Progenitor cell of endocrine pancreas (in vitro differentiated cells): ENCODE data around the gene SLC35G3. TPM values are rescaled to one million over a fixed set of nuclear protein-coding genes. Genes with fewer than 3 reads are reported as not detected.

Experiments used
- DNase-seq: peaks from one replicate; pipeline ENCODE4 v3.0.0; 2021; ENCODE audit warnings: low spot score; ENCODE audit not compliant: unreplicated experiment
- H3K27ac Mint-ChIP-seq: 2 replicates; pipeline ENCODE4 v1.8.0; 2021; ENCODE audit warnings: mild to moderate bottlenecking, moderate library complexity, mixed read lengths
- H3K27me3 Mint-ChIP-seq: 2 replicates; pipeline ENCODE4 v1.8.0; 2021; ENCODE audit warnings: mixed read lengths
- H3K36me3 Mint-ChIP-seq: 2 replicates; pipeline ENCODE4 v1.8.0; 2022; ENCODE audit warnings: mixed read lengths; ENCODE audit not compliant: insufficient read depth
- H3K4me1 Mint-ChIP-seq: 2 replicates; pipeline ENCODE4 v1.8.0; 2021; ENCODE audit warnings: low read depth, mixed read lengths
- H3K4me3 Mint-ChIP-seq: 2 replicates; pipeline ENCODE4 v1.8.0; 2021; ENCODE audit warnings: low read depth, mild to moderate bottlenecking, moderate library complexity, mixed read lengths
- H3K9me3 Mint-ChIP-seq: 2 replicates; pipeline ENCODE4 v1.8.0; 2021; ENCODE audit warnings: low read depth, mixed read lengths
- CTCF ChIP-seq: fragments of 200-600 bp; sonication (generic); IDR thresholded peaks from one replicate; pipeline ENCODE4 v1.5.0; 2021; ENCODE audit warnings: antibody characterized with exemption, mild to moderate bottlenecking; ENCODE audit not compliant: unreplicated experiment
- total RNA-seq: library from RNA; stranded (reverse); gene quantifications from 2 replicates; pipeline ENCODE4 v1.2.1, GENCODE V29; 2021

The SLC35G3 gene
- total RNA-seq, 1 donor from 2014 or later: not detected

- Mint-ChIP-seq H3K4me3 (no peak overlapping the region), H3K36me3 (no peaks in the 10 kb centered on the region), H3K9me3 (no peaks in the 10 kb centered on the region), H3K27ac (no peak overlapping the region), H3K4me1 (no peaks in the 10 kb centered on the region), H3K27me3 (peaks cover 15% of the 10 kb centered on the region)
- DNase-seq: no peak
- no peak for TF ChIP-seq CTCF
Measured at GRCh38 chr17:35218915-35219314, 24.7 kb upstream of the SLC35G3 start.

GRCh38 chr17:35217107-35217506 lies 22.9 kb upstream of the SLC35G3 start:
- peaks cover 23% of the 10 kb centered on the region for H3K27me3 Mint-ChIP-seq
- DNase-seq: no peak
- no peak overlapping the region for H3K27ac Mint-ChIP-seq
- TF ChIP-seq CTCF: no peak
- H3K4me1 Mint-ChIP-seq: no peaks in the 10 kb centered on the region
- no peak overlapping the region for H3K4me3 Mint-ChIP-seq
- H3K36me3 Mint-ChIP-seq: no peaks in the 10 kb centered on the region
- H3K9me3 Mint-ChIP-seq: no peaks in the 10 kb centered on the region

- Mint-ChIP-seq H3K9me3 (no peaks in the 10 kb centered on the region), H3K27ac (no peak overlapping the region)
Measured at GRCh38 chr17:35214631-35215273, 20.6 kb upstream of the SLC35G3 start.

GRCh38 chr17:35214192-35214591 lies 20.0 kb upstream of the SLC35G3 start:
- H3K4me1 Mint-ChIP-seq: no peaks in the 10 kb centered on the region
- H3K36me3 Mint-ChIP-seq: no peaks in the 10 kb centered on the region
- DNase-seq: no peak
- no peak overlapping the region for H3K4me3 Mint-ChIP-seq
- H3K9me3 Mint-ChIP-seq: no peaks in the 10 kb centered on the region
- TF ChIP-seq CTCF: no peak
- peaks cover 37% of the 10 kb centered on the region for H3K27me3 Mint-ChIP-seq
- no peak overlapping the region for H3K27ac Mint-ChIP-seq

More at GRCh38 chr17:35214631-35215273, 20.6 kb upstream of the SLC35G3 start:
- H3K27me3 Mint-ChIP-seq: peaks cover 34% of the 10 kb centered on the region
- no peaks in the 10 kb centered on the region for H3K36me3 Mint-ChIP-seq
- no peak for TF ChIP-seq CTCF
- no peak overlapping the region for H3K4me3 Mint-ChIP-seq
- H3K4me1 Mint-ChIP-seq: no peaks in the 10 kb centered on the region
- no peak for DNase-seq

- Mint-ChIP-seq H3K4me1 (no peaks in the 10 kb centered on the region), H3K27ac (no peak overlapping the region), H3K36me3 (no peaks in the 10 kb centered on the region), H3K9me3 (no peaks in the 10 kb centered on the region), H3K4me3 (no peak overlapping the region), H3K27me3 (peaks cover 40% of the 10 kb centered on the region)
- no peak for TF ChIP-seq CTCF
- no peak for DNase-seq
Measured at GRCh38 chr17:35213412-35213940, 19.3 kb upstream of the SLC35G3 start.
